ENCODE data around the gene ZNF398.

ZNF398 gene

GRCh38 chr7:149199234-149199995 lies 52.2 kb downstream of the ZNF398 start:
- in situ Hi-C loops (cut with HindIII; ENCODE audit: low sequenced_read_pairs) = no loop called here
- no peak for TF ChIP-seq CTCF (IDR thresholded peaks at IDR 0.05; ENCODE audit: low read depth, low read length)
- no peak overlapping the region for H3K4me3 ChIP-seq (ENCODE audit: low read depth, low read length)
- peak; percentile 40 for DNase-seq (ENCODE audit: low read depth, low spot score)

GRCh38 chr7:149202831-149203231 lies 55.6 kb downstream of the ZNF398 start:
- no peak for TF ChIP-seq CTCF (IDR thresholded peaks at IDR 0.05; ENCODE audit: low read depth, low read length)
- in situ Hi-C loops (cut with HindIII; ENCODE audit: low sequenced_read_pairs) = no loop called here
- H3K4me3 ChIP-seq (ENCODE audit: low read depth, low read length) = no peak overlapping the region
- peak; percentile 36 for DNase-seq (ENCODE audit: low read depth, low spot score)

- no peak overlapping the region for H3K4me3 ChIP-seq (ENCODE audit: low read depth, low read length)
- in situ Hi-C loops (cut with HindIII; ENCODE audit: low sequenced_read_pairs) = no loop called here
- no peak for TF ChIP-seq CTCF (IDR thresholded peaks at IDR 0.05; ENCODE audit: low read depth, low read length)
- DNase-seq (ENCODE audit: low read depth, low spot score) = no peak
Measured at GRCh38 chr7:149205690-149206381, 58.6 kb downstream of the ZNF398 start.

- no peak for TF ChIP-seq CTCF (IDR thresholded peaks at IDR 0.05; ENCODE audit: low read depth, low read length)
- H3K4me3 ChIP-seq (ENCODE audit: low read depth, low read length) = no peak overlapping the region
- DNase-seq (ENCODE audit: low read depth, low spot score) = no peak
- in situ Hi-C loops (cut with HindIII; ENCODE audit: low sequenced_read_pairs) = no loop called here
Measured at GRCh38 chr7:149207324-149208035, 60.2 kb downstream of the ZNF398 start.

- peak; percentile 80 for TF ChIP-seq CTCF (IDR thresholded peaks at IDR 0.05; ENCODE audit: low read depth, low read length)
- in situ Hi-C loops (cut with HindIII; ENCODE audit: low sequenced_read_pairs) = no loop called here
- DNase-seq (ENCODE audit: low read depth, low spot score) = peak; percentile 49
- no peak overlapping the region for H3K4me3 ChIP-seq (ENCODE audit: low read depth, low read length)
Measured at GRCh38 chr7:149209518-149210269, 62.4 kb downstream of the ZNF398 start.

- no peak for DNase-seq (ENCODE audit: low read depth, low spot score)
- in situ Hi-C loops (cut with HindIII; ENCODE audit: low sequenced_read_pairs) = no loop called here
- H3K4me3 ChIP-seq (ENCODE audit: low read depth, low read length) = no peak overlapping the region
- no peak for TF ChIP-seq CTCF (IDR thresholded peaks at IDR 0.05; ENCODE audit: low read depth, low read length)
Measured at GRCh38 chr7:149210551-149210950, 63.3 kb downstream of the ZNF398 start.
